ENCODE measurements around the gene MTMR3.

DNA sequence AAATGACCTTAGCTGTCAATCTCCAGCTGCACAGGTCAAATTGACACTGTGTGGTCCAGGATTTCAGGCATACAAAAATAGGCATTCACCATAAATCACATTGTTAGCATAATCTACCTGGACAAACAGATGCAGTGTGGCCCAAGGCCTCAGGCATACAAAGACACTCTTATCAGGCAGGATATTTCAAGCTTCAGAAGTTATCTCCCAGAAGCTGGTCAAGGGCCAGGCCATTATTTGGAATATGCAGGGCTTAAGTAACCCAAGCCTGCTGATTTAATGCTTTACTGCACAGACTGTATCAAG is 171.7 kb downstream of the MTMR3 start:
- TF ChIP-seq, protein P1, sequence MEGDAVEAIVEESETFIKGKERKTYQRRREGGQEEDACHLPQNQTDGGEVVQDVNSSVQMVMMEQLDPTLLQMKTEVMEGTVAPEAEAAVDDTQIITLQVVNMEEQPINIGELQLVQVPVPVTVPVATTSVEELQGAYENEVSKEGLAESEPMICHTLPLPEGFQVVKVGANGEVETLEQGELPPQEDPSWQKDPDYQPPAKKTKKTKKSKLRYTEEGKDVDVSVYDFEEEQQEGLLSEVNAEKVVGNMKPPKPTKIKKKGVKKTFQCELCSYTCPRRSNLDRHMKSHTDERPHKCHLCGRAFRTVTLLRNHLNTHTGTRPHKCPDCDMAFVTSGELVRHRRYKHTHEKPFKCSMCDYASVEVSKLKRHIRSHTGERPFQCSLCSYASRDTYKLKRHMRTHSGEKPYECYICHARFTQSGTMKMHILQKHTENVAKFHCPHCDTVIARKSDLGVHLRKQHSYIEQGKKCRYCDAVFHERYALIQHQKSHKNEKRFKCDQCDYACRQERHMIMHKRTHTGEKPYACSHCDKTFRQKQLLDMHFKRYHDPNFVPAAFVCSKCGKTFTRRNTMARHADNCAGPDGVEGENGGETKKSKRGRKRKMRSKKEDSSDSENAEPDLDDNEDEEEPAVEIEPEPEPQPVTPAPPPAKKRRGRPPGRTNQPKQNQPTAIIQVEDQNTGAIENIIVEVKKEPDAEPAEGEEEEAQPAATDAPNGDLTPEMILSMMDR (IDR thresholded peaks at IDR 0.05): no peak
- no peak for TF ChIP-seq POLR2A (IDR thresholded peaks at IDR 0.05)
